Glomerular visceral epithelial cell (primary cell): Measurements from ENCODE around the gene STK32C.
"Not testable (repeated sequence)": the region's sequence is repeated elsewhere in the genome, so short reads cannot be mapped to it uniquely, and the experiment has no call there.

Source experiments
- DNase-seq: peaks from one replicate; pipeline ENCODE4 v3.0.0-alpha.2; 2016; ENCODE audit errors: extremely low spot score

STK32C gene

GRCh38 chr10:132302421-132303310, 5.1 kb downstream of the STK32C start:
- no peak for DNase-seq

- DNase-seq = no peak
Observed at GRCh38 chr10:132301371-132302330, 6.1 kb downstream of the STK32C start.

GRCh38 chr10:132300582-132300981, 7.2 kb downstream of the STK32C start:
- DNase-seq = no peak

- DNase-seq = no peak
Observed at GRCh38 chr10:132299371-132300336, 8.1 kb downstream of the STK32C start.

GRCh38 chr10:132298038-132298881, 9.5 kb downstream of the STK32C start:
- DNase-seq = no peak

GRCh38 chr10:132297526-132297925, 10.2 kb downstream of the STK32C start:
- no peak for DNase-seq

- no peak for DNase-seq
Observed at GRCh38 chr10:132296666-132297443, 10.9 kb downstream of the STK32C start.

GRCh38 chr10:132295481-132295880, 12.3 kb downstream of the STK32C start:
- DNase-seq = not testable (repeated sequence)

- no peak for DNase-seq
Observed at GRCh38 chr10:132294561-132295318, 13.0 kb downstream of the STK32C start.

GRCh38 chr10:132293813-132294520, 13.8 kb downstream of the STK32C start:
- DNase-seq = no peak

- DNase-seq = no peak
Observed at GRCh38 chr10:132293201-132293812, 14.4 kb downstream of the STK32C start.

GRCh38 chr10:132292287-132293200, 15.2 kb downstream of the STK32C start:
- no peak for DNase-seq

GRCh38 chr10:132291826-132292225, 15.9 kb downstream of the STK32C start:
- no peak for DNase-seq

- DNase-seq = no peak
Observed at GRCh38 chr10:132290631-132291030, 17.1 kb downstream of the STK32C start.

GRCh38 chr10:132289439-132289838, 18.3 kb downstream of the STK32C start:
- no peak for DNase-seq

GRCh38 chr10:132283604-132284382, 24.0 kb downstream of the STK32C start:
- DNase-seq = no peak
